Measurements from ENCODE around the gene GALM. TPM values are rescaled to one million over a fixed set of nuclear protein-coding genes. Genes with fewer than 3 reads are reported as not detected.

Gene GALM
- total RNA-seq, 6 experiments from 2014 or later, result 6.5 to 10.1 (median 9.1) TPM

- H3K36me3 Mint-ChIP-seq (ENCODE audit: low read depth), result no peaks in the 10 kb centered on the region
- H3K27me3 Mint-ChIP-seq (ENCODE audit: insufficient read depth), result no peaks in the 10 kb centered on the region; the same call in 1 of the 2 replicates
- no peak for TF ChIP-seq CTCF (IDR thresholded peaks at IDR 0.05)
- peaks cover 45% of the 10 kb centered on the region for H3K4me1 Mint-ChIP-seq (ENCODE audit: low read depth)
- no peaks in the 10 kb centered on the region for H3K9me3 Mint-ChIP-seq
- H3K4me3 Mint-ChIP-seq, result no peak overlapping the region
- H3K27ac Mint-ChIP-seq, result no peak overlapping the region
- DNase-seq, result no peak
Observed at GRCh38 chr2:38697116-38697840, 31.4 kb downstream of the GALM start.

- TF ChIP-seq CTCF (IDR thresholded peaks at IDR 0.05), result no peak
- DNase-seq, result no peak
- Mint-ChIP-seq H3K36me3 (ENCODE audit: low read depth) (no peaks in the 10 kb centered on the region), H3K9me3 (no peaks in the 10 kb centered on the region), H3K4me3 (no peak overlapping the region), H3K27me3 (ENCODE audit: insufficient read depth) (no peaks in the 10 kb centered on the region; the same call in 1 of the 2 replicates), H3K27ac (no peak overlapping the region), H3K4me1 (ENCODE audit: low read depth) (peaks cover 41% of the 10 kb centered on the region)
Observed at GRCh38 chr2:38698467-38699003, 32.6 kb downstream of the GALM start.

GRCh38 chr2:38700113-38700785 lies 34.3 kb downstream of the GALM start:
- Mint-ChIP-seq H3K27ac (peak overlapping the region; percentile 8; the same call in 1 of the 2 replicates), H3K4me1 (ENCODE audit: low read depth) (peaks cover 45% of the 10 kb centered on the region), H3K9me3 (no peaks in the 10 kb centered on the region), H3K36me3 (ENCODE audit: low read depth) (peaks cover 4% of the 10 kb centered on the region), H3K4me3 (no peak overlapping the region), H3K27me3 (ENCODE audit: insufficient read depth) (peaks cover 2% of the 10 kb centered on the region)
- TF ChIP-seq CTCF (IDR thresholded peaks at IDR 0.05), result no peak
- no peak for DNase-seq

GRCh38 chr2:38700881-38701458 lies 35.1 kb downstream of the GALM start:
- TF ChIP-seq CTCF (IDR thresholded peaks at IDR 0.05), result no peak
- peaks cover 48% of the 10 kb centered on the region for H3K4me1 Mint-ChIP-seq (ENCODE audit: low read depth)
- peak overlapping the region; percentile 8; the same call in 1 of the 2 replicates for H3K27ac Mint-ChIP-seq
- H3K36me3 Mint-ChIP-seq (ENCODE audit: low read depth), result peaks cover 7% of the 10 kb centered on the region
- H3K27me3 Mint-ChIP-seq (ENCODE audit: insufficient read depth), result peaks cover 5% of the 10 kb centered on the region
- DNase-seq, result no peak
- no peak overlapping the region for H3K4me3 Mint-ChIP-seq
- H3K9me3 Mint-ChIP-seq, result no peaks in the 10 kb centered on the region

- peaks cover 5% of the 10 kb centered on the region for H3K27me3 Mint-ChIP-seq (ENCODE audit: insufficient read depth)
- H3K36me3 Mint-ChIP-seq (ENCODE audit: low read depth), result peaks cover 7% of the 10 kb centered on the region
- no peak overlapping the region for H3K4me3 Mint-ChIP-seq
- H3K27ac Mint-ChIP-seq, result peak overlapping the region; percentile 88; the same call in 1 of the 2 replicates
- H3K9me3 Mint-ChIP-seq, result no peaks in the 10 kb centered on the region
- peaks cover 48% of the 10 kb centered on the region for H3K4me1 Mint-ChIP-seq (ENCODE audit: low read depth)
- no peak for DNase-seq
- no peak for TF ChIP-seq CTCF (IDR thresholded peaks at IDR 0.05)
Observed at GRCh38 chr2:38701542-38701941, 35.6 kb downstream of the GALM start.

Measured in HFFc6 (cell line).